ENCODE results near the gene SKI.

The SKI gene

DNA sequence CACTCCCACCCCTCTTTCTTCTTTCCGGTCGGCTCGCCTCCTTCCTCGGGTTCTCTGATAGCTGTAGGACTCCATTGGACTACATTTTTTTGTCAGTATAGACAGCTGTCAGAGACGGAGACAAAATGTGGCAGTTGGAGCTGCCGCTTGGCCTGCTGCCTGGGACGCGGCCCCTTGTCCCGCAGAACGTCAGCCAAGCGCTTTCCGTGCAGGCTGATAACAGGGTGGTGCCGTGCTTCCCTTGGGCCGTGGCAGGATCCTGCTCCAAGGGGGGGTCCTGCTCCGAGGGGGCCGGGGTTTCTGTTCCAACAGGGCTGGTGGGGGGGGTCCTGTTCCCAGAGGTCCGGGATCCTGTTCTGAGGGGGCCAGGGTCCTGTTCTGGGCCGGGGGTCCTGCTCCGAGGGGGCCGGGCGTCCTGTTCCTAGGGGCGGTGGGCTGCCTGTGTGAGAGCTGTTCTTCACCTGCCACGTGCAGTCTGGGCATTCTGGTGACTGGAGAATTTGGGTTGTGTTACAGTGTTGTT, 4.9 kb downstream of the SKI start:
- DNase-seq (ENCODE audit: extremely low spot score): no peak
- ChIA-PET POLR2A (interaction anchor here (0.7 to 1.8 kb wide), 3 partner anchors 12 to 34 kb away, joined by 3 to 6 read pairs (median 4); no protein-coding TSS in a partner anchor), CTCF (interaction anchor here (1.2 kb wide), 1 partner anchor 79 kb away, joined by 5 read pairs; no protein-coding TSS in a partner anchor)
- TF ChIP-seq FOXM1 (IDR thresholded peaks at IDR 0.05; ENCODE audit: borderline replicate concordance) (no peak), SP1 (IDR thresholded peaks at IDR 0.05) (no peak), FOXA1 (IDR thresholded peaks at IDR 0.05) (no peak), ZNF384 (IDR thresholded peaks at IDR 0.05) (no peak), L3MBTL2 (conservative IDR thresholded peaks at IDR 0.05) (no peak), SUZ12 (IDR thresholded peaks at IDR 0.05) (no peak), BHLHE40 (IDR thresholded peaks at IDR 0.05; ENCODE audit: borderline replicate concordance) (no peak), LEF1 (IDR thresholded peaks at IDR 0.05; ENCODE audit: borderline replicate concordance) (no peak), NFRKB (IDR thresholded peaks at IDR 0.05) (no peak)
- TF ChIP-seq, protein P1, sequence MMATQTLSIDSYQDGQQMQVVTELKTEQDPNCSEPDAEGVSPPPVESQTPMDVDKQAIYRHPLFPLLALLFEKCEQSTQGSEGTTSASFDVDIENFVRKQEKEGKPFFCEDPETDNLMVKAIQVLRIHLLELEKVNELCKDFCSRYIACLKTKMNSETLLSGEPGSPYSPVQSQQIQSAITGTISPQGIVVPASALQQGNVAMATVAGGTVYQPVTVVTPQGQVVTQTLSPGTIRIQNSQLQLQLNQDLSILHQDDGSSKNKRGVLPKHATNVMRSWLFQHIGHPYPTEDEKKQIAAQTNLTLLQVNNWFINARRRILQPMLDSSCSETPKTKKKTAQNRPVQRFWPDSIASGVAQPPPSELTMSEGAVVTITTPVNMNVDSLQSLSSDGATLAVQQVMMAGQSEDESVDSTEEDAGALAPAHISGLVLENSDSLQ (IDR thresholded peaks at IDR 0.05): no peak

DNA sequence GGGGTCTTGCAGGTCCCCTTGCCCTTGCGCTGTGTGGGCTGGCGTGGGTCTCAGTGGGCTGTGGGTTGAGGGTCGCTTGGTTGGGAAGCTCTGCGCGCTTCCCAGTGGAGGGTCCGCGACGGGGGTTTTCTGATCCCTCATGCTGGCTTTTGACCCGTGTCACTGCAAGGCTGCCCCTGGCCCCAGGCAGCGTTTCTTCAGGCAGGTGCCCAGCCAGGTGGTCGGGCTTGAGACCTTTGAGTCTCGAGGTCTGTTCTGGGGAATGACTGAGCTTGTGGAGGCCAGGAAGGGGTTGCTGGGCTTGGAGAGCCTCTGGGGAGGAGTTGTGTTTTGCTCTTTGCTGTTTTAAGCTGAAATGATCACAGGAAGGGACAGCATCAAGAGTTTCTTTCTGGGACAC, 5.3 kb downstream of the SKI start:
- ChIA-PET POLR2A (interaction anchor here (0.7 to 1.8 kb wide), 2 partner anchors 13 to 34 kb away, joined by 3 to 6 read pairs; no protein-coding TSS in a partner anchor), CTCF (interaction anchor here (1.2 kb wide), 1 partner anchor 78 kb away, joined by 5 read pairs; no protein-coding TSS in a partner anchor)
- no peak for DNase-seq (ENCODE audit: extremely low spot score)
- TF ChIP-seq SUZ12 (IDR thresholded peaks at IDR 0.05): no peak
- TF ChIP-seq HDGF (IDR thresholded peaks at IDR 0.05; ENCODE audit: borderline replicate concordance): no peak
- no peak for TF ChIP-seq FOXA1 (IDR thresholded peaks at IDR 0.05)
- no peak for TF ChIP-seq TARDBP (IDR thresholded peaks at IDR 0.05)
- no peak for TF ChIP-seq NFRKB (IDR thresholded peaks at IDR 0.05)
- TF ChIP-seq FOXK2 (IDR thresholded peaks at IDR 0.05): no peak
- TF ChIP-seq CTBP1 (IDR thresholded peaks at IDR 0.05; ENCODE audit: borderline replicate concordance): no peak

DNA sequence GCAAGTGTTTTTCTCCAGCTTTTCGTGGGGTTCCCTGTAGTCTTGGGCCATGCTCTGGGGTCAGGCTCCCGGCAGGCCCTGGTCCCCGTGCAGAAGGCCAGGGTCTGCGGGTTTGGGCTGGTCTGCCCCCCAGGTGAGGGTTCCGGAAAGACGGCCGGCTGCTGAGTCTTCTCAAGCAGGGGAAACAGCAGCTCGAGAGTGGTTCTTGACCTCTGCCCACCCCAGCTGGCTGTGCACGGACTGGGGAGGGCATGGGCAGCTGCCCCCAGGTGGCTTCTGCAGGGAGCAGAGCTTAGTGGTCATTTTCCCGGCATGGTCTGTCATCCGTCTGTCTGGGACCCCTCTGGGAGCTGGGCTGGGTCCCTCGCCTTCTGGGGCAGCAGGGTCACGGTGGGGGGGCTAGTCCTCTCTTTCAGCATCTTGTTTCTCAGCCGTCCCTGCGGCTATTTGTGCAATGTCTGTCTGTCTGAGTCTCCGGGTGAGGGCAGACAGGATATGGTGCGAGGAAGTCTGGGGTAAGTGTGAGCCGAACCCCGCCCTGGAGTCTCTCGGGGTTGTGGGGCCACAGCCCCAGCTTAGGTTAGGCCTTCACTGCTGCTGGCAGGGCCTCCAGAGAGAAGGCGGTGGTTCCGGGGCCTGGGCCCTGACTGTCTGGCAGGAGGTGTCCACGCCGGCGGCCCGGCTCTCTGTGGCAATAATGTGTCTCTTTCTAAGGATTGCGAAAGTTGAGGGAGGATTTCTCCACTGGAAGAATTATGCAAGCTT, 6.1 kb downstream of the SKI start:
- DNase-seq (ENCODE audit: extremely low spot score): no peak
- POLR2A ChIA-PET: interaction anchor here (1.8 kb wide), 1 partner anchor 35 kb away, joined by 6 read pairs; no protein-coding TSS in a partner anchor
- CTCF ChIA-PET: interaction anchor here (1.2 kb wide), 1 partner anchor 78 kb away, joined by 5 read pairs; no protein-coding TSS in a partner anchor
- TF ChIP-seq, protein P1 (IDR thresholded peaks at IDR 0.05): no peak
- TF ChIP-seq LEF1 (IDR thresholded peaks at IDR 0.05; ENCODE audit: borderline replicate concordance) (no peak), BHLHE40 (IDR thresholded peaks at IDR 0.05; ENCODE audit: borderline replicate concordance) (no peak), ARNT (IDR thresholded peaks at IDR 0.05) (no peak), FOXK2 (IDR thresholded peaks at IDR 0.05) (no peak), NFRKB (IDR thresholded peaks at IDR 0.05) (no peak), SP1 (IDR thresholded peaks at IDR 0.05) (no peak), SUZ12 (IDR thresholded peaks at IDR 0.05) (no peak), TARDBP (IDR thresholded peaks at IDR 0.05) (no peak), L3MBTL2 (conservative IDR thresholded peaks at IDR 0.05) (no peak), CTBP1 (IDR thresholded peaks at IDR 0.05; ENCODE audit: borderline replicate concordance) (no peak), ZNF384 (IDR thresholded peaks at IDR 0.05) (no peak), HDGF (IDR thresholded peaks at IDR 0.05; ENCODE audit: borderline replicate concordance) (no peak)

DNA sequence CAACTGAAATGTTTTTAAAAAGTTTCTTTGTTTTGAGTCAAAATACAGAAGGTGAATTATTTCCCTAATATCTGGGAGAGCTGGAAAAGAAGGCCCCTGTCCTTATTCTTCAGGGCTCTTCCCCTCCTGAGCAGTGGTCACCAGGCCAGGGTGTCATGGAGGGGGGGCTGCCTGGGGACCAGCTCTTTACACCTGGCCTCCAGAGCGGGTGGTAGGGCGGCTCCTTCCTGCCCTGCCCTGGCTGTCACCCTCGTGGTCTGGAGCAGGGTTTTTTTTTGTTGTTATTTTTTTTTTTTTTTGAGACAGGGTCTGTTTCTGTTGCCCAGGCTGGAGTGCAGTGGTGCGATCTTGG, 6.6 kb downstream of the SKI start:
- CTCF ChIA-PET: no interaction called here
- TF ChIP-seq ARNT (IDR thresholded peaks at IDR 0.05) (no peak), L3MBTL2 (conservative IDR thresholded peaks at IDR 0.05) (no peak), BHLHE40 (IDR thresholded peaks at IDR 0.05; ENCODE audit: borderline replicate concordance) (no peak), LEF1 (IDR thresholded peaks at IDR 0.05; ENCODE audit: borderline replicate concordance) (no peak), NFRKB (IDR thresholded peaks at IDR 0.05) (no peak), SP1 (IDR thresholded peaks at IDR 0.05) (no peak), FOXM1 (IDR thresholded peaks at IDR 0.05; ENCODE audit: borderline replicate concordance) (no peak), TARDBP (IDR thresholded peaks at IDR 0.05) (no peak), FOXA1 (IDR thresholded peaks at IDR 0.05) (no peak), ELF4 (IDR thresholded peaks at IDR 0.05) (no peak), CTBP1 (IDR thresholded peaks at IDR 0.05; ENCODE audit: borderline replicate concordance) (no peak), ZNF384 (IDR thresholded peaks at IDR 0.05) (no peak), HDGF (IDR thresholded peaks at IDR 0.05; ENCODE audit: borderline replicate concordance) (no peak), FOXK2 (IDR thresholded peaks at IDR 0.05) (no peak), SUZ12 (IDR thresholded peaks at IDR 0.05) (no peak)
- TF ChIP-seq, protein P1 (IDR thresholded peaks at IDR 0.05): no peak
- POLR2A ChIA-PET: no interaction called here
- DNase-seq (ENCODE audit: extremely low spot score): no peak

DNA sequence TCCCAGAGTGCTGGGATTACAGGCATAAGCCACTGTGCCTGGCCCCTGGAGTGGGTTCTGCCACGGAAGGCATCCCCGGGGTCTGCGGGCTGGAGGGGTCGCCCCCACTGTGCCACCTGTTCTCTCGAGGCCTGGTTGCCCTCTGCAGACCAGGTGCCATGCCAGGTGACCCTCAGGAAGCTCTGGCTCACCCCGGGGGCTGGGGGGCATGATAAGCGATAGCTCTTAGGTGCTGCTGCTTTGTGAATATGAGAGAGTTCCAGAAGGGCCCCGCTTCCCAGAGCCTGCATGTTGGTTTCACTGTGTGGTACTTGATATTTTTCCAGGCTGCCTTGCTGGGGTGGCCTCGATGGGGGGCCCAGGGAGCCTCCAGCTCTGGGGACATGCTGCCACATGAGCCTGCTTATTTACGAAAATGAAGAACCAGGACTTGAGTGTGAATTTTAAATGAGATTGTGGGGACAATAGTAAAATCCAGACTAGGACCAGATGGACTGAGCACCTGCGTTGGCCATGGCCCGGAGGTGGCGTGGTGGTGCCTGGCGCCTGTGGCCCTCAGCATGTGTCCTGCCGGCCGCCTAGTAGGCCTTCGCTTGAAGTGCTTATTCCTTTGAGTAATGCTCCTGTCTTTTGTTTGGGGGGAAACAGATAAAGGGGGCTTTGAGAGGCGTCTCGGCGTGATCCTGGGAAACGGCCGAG, 7.3 kb downstream of the SKI start:
- ChIA-PET CTCF (no interaction called here), POLR2A (no interaction called here)
- DNase-seq (ENCODE audit: extremely low spot score): no peak
- no peak for TF ChIP-seq HDGF (IDR thresholded peaks at IDR 0.05; ENCODE audit: borderline replicate concordance)
- TF ChIP-seq FOXM1 (IDR thresholded peaks at IDR 0.05; ENCODE audit: borderline replicate concordance): no peak
- no peak for TF ChIP-seq ARNT (IDR thresholded peaks at IDR 0.05)
- TF ChIP-seq BHLHE40 (IDR thresholded peaks at IDR 0.05; ENCODE audit: borderline replicate concordance): no peak
- TF ChIP-seq SUZ12 (IDR thresholded peaks at IDR 0.05): no peak
- no peak for TF ChIP-seq FOXA1 (IDR thresholded peaks at IDR 0.05)
- TF ChIP-seq, protein P1 (IDR thresholded peaks at IDR 0.05): no peak
- no peak for TF ChIP-seq ZNF384 (IDR thresholded peaks at IDR 0.05)
- no peak for TF ChIP-seq FOXK2 (IDR thresholded peaks at IDR 0.05)
- no peak for TF ChIP-seq L3MBTL2 (conservative IDR thresholded peaks at IDR 0.05)
- TF ChIP-seq ELF4 (IDR thresholded peaks at IDR 0.05): no peak
